GM18507 (cell line): ENCODE measurements around the gene AK9.
"Not testable (repeated sequence)": the region's sequence is repeated elsewhere in the genome, so short reads cannot be mapped to it uniquely, and the experiment has no call there.

Experiments used
- DNase-seq: peaks from one replicate; pipeline ENCODE4 v3.0.0; 2011; ENCODE audit warnings: low read depth; ENCODE audit not compliant: insufficient read length; ENCODE audit errors: extremely low spot score
- FAIRE-seq: peaks from 2 replicates; lab custom pipeline; 2011; peaks lifted over from hg19 to GRCh38; lab: Jason Lieb, UNC

The AK9 gene

GRCh38 chr6:109701774-109702173 is 10.8 kb upstream of the AK9 start:
- FAIRE-seq (no peak), DNase-seq (no peak)

- DNase-seq (no peak), FAIRE-seq (no peak)
Measured at GRCh38 chr6:109701221-109701620, 10.2 kb upstream of the AK9 start.

- DNase-seq (no peak), FAIRE-seq (no peak)
Measured at GRCh38 chr6:109696355-109696754, 5.4 kb upstream of the AK9 start.

GRCh38 chr6:109695468-109695867 is 4.5 kb upstream of the AK9 start:
- FAIRE-seq (no peak), DNase-seq (no peak)

- DNase-seq = no peak
Measured at GRCh38 chr6:109693111-109693510, 2.1 kb upstream of the AK9 start.

GRCh38 chr6:109690373-109690736 is 647 bp downstream of the AK9 start:
- DNase-seq (peak; percentile 35), FAIRE-seq (peak; percentile 56)

More at GRCh38 chr6:109693111-109693510, 2.1 kb upstream of the AK9 start:
- peak; percentile 83 for FAIRE-seq

- FAIRE-seq = no peak
- no peak for DNase-seq
Measured at GRCh38 chr6:109687271-109687761, 3.7 kb downstream of the AK9 start.

GRCh38 chr6:109686566-109687265 is 4.3 kb downstream of the AK9 start:
- FAIRE-seq = no peak

GRCh38 chr6:109678661-109679505 is 12.1 kb downstream of the AK9 start:
- not testable (repeated sequence) for DNase-seq, FAIRE-seq

More at GRCh38 chr6:109686566-109687265, 4.3 kb downstream of the AK9 start:
- no peak for DNase-seq

- no peak for FAIRE-seq
Measured at GRCh38 chr6:109678240-109678639, 12.8 kb downstream of the AK9 start.

GRCh38 chr6:109676724-109677123 is 14.3 kb downstream of the AK9 start:
- DNase-seq (no peak), FAIRE-seq (no peak)

More at GRCh38 chr6:109678240-109678639, 12.8 kb downstream of the AK9 start:
- no peak for DNase-seq

- DNase-seq (no peak), FAIRE-seq (no peak)
Measured at GRCh38 chr6:109672839-109673238, 18.2 kb downstream of the AK9 start.

GRCh38 chr6:109672175-109672574 is 18.8 kb downstream of the AK9 start:
- FAIRE-seq = no peak
- no peak for DNase-seq

GRCh38 chr6:109671733-109672132 is 19.3 kb downstream of the AK9 start:
- FAIRE-seq (no peak), DNase-seq (no peak)

GRCh38 chr6:109669811-109670210 is 21.2 kb downstream of the AK9 start:
- DNase-seq (no peak), FAIRE-seq (no peak)

GRCh38 chr6:109662192-109662591 is 28.8 kb downstream of the AK9 start:
- FAIRE-seq (no peak), DNase-seq (no peak)

- no peak for FAIRE-seq
- DNase-seq = no peak
Measured at GRCh38 chr6:109660526-109661320, 30.3 kb downstream of the AK9 start.

- FAIRE-seq = no peak
- DNase-seq = no peak
Measured at GRCh38 chr6:109655761-109656262, 35.2 kb downstream of the AK9 start.

GRCh38 chr6:109653264-109653663 is 37.7 kb downstream of the AK9 start:
- FAIRE-seq = no peak
- DNase-seq = no peak

- DNase-seq (no peak), FAIRE-seq (no peak)
Measured at GRCh38 chr6:109644131-109644530, 46.9 kb downstream of the AK9 start.
